IMR-90 (cell line): ENCODE results near the gene PLA2G4E. TPM values are rescaled to one million over a fixed set of nuclear protein-coding genes. Genes with fewer than 3 reads are reported as not detected.

ENCODE experiments used
- ATAC-seq: fragments of 200-7000 bp; cut with Tn5 transposase; 2 replicates; pipeline ENCODE4 v1.9.1; 2020; ENCODE audit warnings: low read depth, mild to moderate bottlenecking, moderate library complexity
- BruUV-seq: library from RNA; stranded (reverse); fragments of 400-500 nt; replicated peaks from 2 replicates; lab custom pipeline; 2021; lab: Mats Ljungman, UMichigan
- CTCF ChIA-PET: fragments of 300-600 bp; formaldehyde crosslinking; extraction: SDS; loops from one replicate; lab custom pipeline; 2021; ENCODE audit warnings: antibody characterized with exemption; lab: Yijun Ruan, JAX
- POLR2A ChIA-PET: fragments of 300-600 bp; sonication (Branson Sonifier 250); formaldehyde crosslinking; loops from one replicate; lab custom pipeline; 2022; ENCODE audit warnings: antibody characterized with exemption; ENCODE audit not compliant: unreplicated experiment; lab: Charles Lee
- DNase-seq: peaks from one replicate; pipeline ENCODE4 v3.0.0; 2013
- H2AFZ ChIP-seq: replicated peaks from 2 replicates; pipeline ENCODE3; 2013; ENCODE audit warnings: low read length, mild to moderate bottlenecking; ENCODE audit not compliant: poor library complexity
- H2AK5ac ChIP-seq: 2 replicates; pipeline ENCODE4 v1.6.1; 2013; ENCODE audit warnings: low read depth, low read length, inconsistent platforms
- H2AK9ac ChIP-seq: replicated peaks from 2 replicates; pipeline ENCODE3; 2013; ENCODE audit warnings: mild to moderate bottlenecking, low read depth, low read length, moderate library complexity; ENCODE audit not compliant: poor library complexity
- H2BK120ac ChIP-seq: 2 replicates; pipeline ENCODE4 v1.6.1; 2013; ENCODE audit warnings: low read depth, low read length, inconsistent platforms
- H2BK15ac ChIP-seq: 3 replicates; pipeline ENCODE4 v1.6.1; 2013; ENCODE audit warnings: low read depth, low read length, inconsistent platforms
- H2BK20ac ChIP-seq: 2 replicates; pipeline ENCODE4 v1.6.1; 2013; ENCODE audit warnings: low read depth, mild to moderate bottlenecking, inconsistent platforms, low read length, moderate library complexity
- H2BK5ac ChIP-seq: 2 replicates; pipeline ENCODE4 v1.6.1; 2013; ENCODE audit warnings: mild to moderate bottlenecking, low read depth, low read length, inconsistent platforms; ENCODE audit not compliant: poor library complexity, severe bottlenecking
- H3K14ac ChIP-seq: replicated peaks from 2 replicates; pipeline ENCODE4 v1.6.1; 2013; ENCODE audit warnings: low read depth, low read length, inconsistent platforms
- H3K18ac ChIP-seq: 2 replicates; pipeline ENCODE4 v1.6.1; 2013; ENCODE audit warnings: low read depth, low read length, control low read depth
- H3K23ac ChIP-seq: 2 replicates; pipeline ENCODE4 v1.6.1; 2013; ENCODE audit warnings: low read depth, low read length, inconsistent platforms
- H3K27ac ChIP-seq: 2 replicates; pipeline ENCODE4 v1.5.1; 2013; ENCODE audit warnings: mild to moderate bottlenecking, control low read depth, low read length; ENCODE audit not compliant: insufficient read depth
- H3K27me3 ChIP-seq: 2 replicates; pipeline ENCODE4 v1.6.1; 2013; ENCODE audit warnings: low read length; ENCODE audit not compliant: control insufficient read depth, insufficient read depth
- H3K36me3 ChIP-seq: 2 replicates; pipeline ENCODE4 v1.6.1; 2013; ENCODE audit warnings: low read length, mixed read lengths; ENCODE audit not compliant: control insufficient read depth, insufficient read depth
- H3K4ac ChIP-seq: 2 replicates; pipeline ENCODE4 v1.6.1; 2013; ENCODE audit warnings: low read depth, low read length, inconsistent platforms
- H3K4me1 ChIP-seq: 2 replicates; pipeline ENCODE4 v1.6.1; 2013; ENCODE audit warnings: low read length, mixed read lengths; ENCODE audit not compliant: control insufficient read depth, insufficient read depth
- H3K4me2 ChIP-seq: 2 replicates; pipeline ENCODE4 v1.6.1; 2013; ENCODE audit warnings: low read depth, mild to moderate bottlenecking, control low read depth, low read length, moderate library complexity
- H3K4me3 ChIP-seq: 2 replicates; pipeline ENCODE4 v1.5.1; 2013; ENCODE audit warnings: low read depth, mild to moderate bottlenecking, control low read depth, low read length, moderate library complexity; ENCODE audit not compliant: insufficient read depth
- H3K56ac ChIP-seq: 2 replicates; pipeline ENCODE4 v1.6.1; 2013; ENCODE audit warnings: low read length, inconsistent platforms; ENCODE audit not compliant: insufficient read depth; ENCODE audit errors: extremely low read depth
- H3K79me1 ChIP-seq, 2 experiments: 2 replicates each; pipeline ENCODE4 v1.6.1; 2013; ENCODE audit warnings: low read length in 2 of 2, inconsistent platforms in 1 of 2, low read depth in 1 of 2
- H3K9ac ChIP-seq: 2 replicates; pipeline ENCODE4 v1.6.1; 2013; ENCODE audit warnings: low read depth, low read length, control low read depth
- H3K9me1 ChIP-seq: 2 replicates; pipeline ENCODE4 v1.6.1; 2013; ENCODE audit warnings: low read length, inconsistent platforms; ENCODE audit not compliant: insufficient read depth
- H3K9me3 ChIP-seq: 2 replicates; pipeline ENCODE4 v1.6.1; 2013; ENCODE audit warnings: low read length; ENCODE audit not compliant: control insufficient read depth, insufficient read depth
- H4K20me1 ChIP-seq: 2 replicates; pipeline ENCODE4 v1.6.1; 2013; ENCODE audit warnings: low read length, inconsistent platforms; ENCODE audit not compliant: insufficient read depth
- H4K5ac ChIP-seq: 2 replicates; pipeline ENCODE4 v1.6.1; 2013; ENCODE audit warnings: mild to moderate bottlenecking, low read depth, low read length, control low read depth
- H4K8ac ChIP-seq, 2 experiments: 2 replicates each; pipeline ENCODE4 v1.6.1; 2013; ENCODE audit warnings: low read depth in 2 of 2, low read length in 2 of 2, control low read depth in 1 of 2, inconsistent platforms in 1 of 2
- H4K91ac ChIP-seq: 2 replicates; pipeline ENCODE4 v1.6.1; 2013; ENCODE audit warnings: low read depth, low read length, inconsistent platforms; ENCODE audit not compliant: insufficient read depth
- RCOR1 ChIP-seq: IDR thresholded peaks from 2 replicates; pipeline ENCODE4 v1.6.1; 2012; ENCODE audit warnings: mild to moderate bottlenecking, low read length, improper control_type of control experiment; ENCODE audit not compliant: insufficient replicate concordance
- WGBS, 2 experiments: methylation state at CpG; one replicate each; pipeline versions ENCODE4 v1.1.5 to v1.1.7; 2013; ENCODE audit warnings: missing lambda C conversion rate in 2 of 2; ENCODE audit not compliant: insufficient read length in 1 of 2; ENCODE audit errors: extremely low coverage in 2 of 2; 5-methylcytosine and 5-hydroxymethylcytosine counted together
- dilution Hi-C: fragments of 300-500 bp; cut with HindIII; formaldehyde crosslinking; loops from one replicate; pipeline ENCODE4 v1.14.3; 2018; ENCODE audit warnings: low sequenced_read_pairs; ENCODE audit not compliant: unreplicated experiment
- in situ Hi-C: fragments of 300-500 bp; cut with MboI; formaldehyde crosslinking; loops from 3 replicates; pipeline ENCODE4 v1.14.3; 2019; ENCODE audit warnings: low sequenced_read_pairs, inconsistent platforms, mixed read lengths
- intact Hi-C: fragments of 100-400 bp; cut with micrococcal nuclease; formaldehyde crosslinking; loops from 2 replicates; pipeline ENCODE4 v1.10.0; 2022
- polyA plus RNA-seq, 3 experiments: library from polyadenylated mRNA; depleted of rRNA; stranded (reverse); fragments of >200 nt; gene quantifications; 2 replicates each; pipeline ENCODE4 v1.2.3, GENCODE V29; 2012; ENCODE audit warnings: low replicate concordance in 1 of 3
- total RNA-seq: library from RNA; depleted of rRNA; stranded (reverse); fragments of >200 nt; gene quantifications from 2 replicates; pipeline ENCODE4 v1.2.3, GENCODE V29; 2012

Gene PLA2G4E
- total and polyA plus RNA-seq, 2 of the 4 experiments (the other 2 are of a cell fraction) = not detected

DNA sequence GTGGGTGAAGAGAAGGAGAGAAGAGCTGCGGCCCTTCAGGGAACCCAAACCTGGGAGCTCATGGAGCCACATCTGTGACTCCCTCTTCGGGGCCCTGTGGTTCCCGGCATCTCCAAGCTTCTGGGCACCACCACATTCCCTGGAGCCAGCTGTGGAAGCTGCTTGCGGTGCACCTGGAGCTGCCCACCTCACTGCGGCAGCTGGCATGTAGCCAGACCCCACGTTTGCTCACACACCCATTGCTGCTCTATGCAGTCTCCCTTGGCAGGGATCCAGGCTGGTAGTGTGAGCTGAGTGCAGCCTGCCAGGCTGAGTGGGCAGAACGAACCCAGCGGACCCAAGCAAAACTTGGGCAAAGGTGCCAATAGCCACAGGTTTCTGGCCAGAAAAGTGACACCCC lies 16.8 kb upstream of the PLA2G4E start:
- DNase-seq (no peak), ATAC-seq (no peak)
- no peak overlapping the region for H2BK20ac ChIP-seq
- dilution Hi-C loops (no loop called here), intact Hi-C loops (no loop called here), in situ Hi-C loops (no loop called here)
- no peaks in the 10 kb centered on the region for H4K20me1 ChIP-seq
- TF ChIP-seq RCOR1 = no peak
- H3K23ac ChIP-seq = no peak overlapping the region
- no peaks in the 10 kb centered on the region for H3K79me1 ChIP-seq
- no peak overlapping the region for H2BK5ac ChIP-seq
- ChIA-PET CTCF (no interaction called here), POLR2A (no interaction called here)
- no peaks in the 10 kb centered on the region for H3K4me1 ChIP-seq
- H4K91ac ChIP-seq = no peak overlapping the region
- no peak overlapping the region for H4K8ac ChIP-seq
- no peak overlapping the region for H3K9ac ChIP-seq
- no peak overlapping the region for H3K56ac ChIP-seq
- no peak overlapping the region for H3K4me2 ChIP-seq
- H3K4ac ChIP-seq = no peak overlapping the region
- 51% methylated on average over 4 of the region's 8 CpGs; no CpG with 5 or more reads in 1 of the 2 experiments for WGBS, 2 experiments
- no peak overlapping the region for H2AK9ac ChIP-seq
- H4K5ac ChIP-seq = no peak overlapping the region
- H3K27me3 ChIP-seq = peaks cover 29% of the 10 kb centered on the region
- no peak overlapping the region for H3K14ac ChIP-seq
- H3K27ac ChIP-seq = no peak overlapping the region
- no peak overlapping the region for H2BK15ac ChIP-seq
- no peak overlapping the region for H3K4me3 ChIP-seq
- H3K18ac ChIP-seq = no peak overlapping the region
- H3K9me1 ChIP-seq = no peaks in the 10 kb centered on the region
- H2AK5ac ChIP-seq = no peak overlapping the region
- no peak overlapping the region for H2BK120ac ChIP-seq
- no TSS peak for BruUV-seq
- H2AFZ ChIP-seq = no peak overlapping the region
- no peaks in the 10 kb centered on the region for H3K9me3 ChIP-seq
- no peaks in the 10 kb centered on the region for H3K36me3 ChIP-seq
